Measurements from ENCODE around the gene MCTP1.

- TF ChIP-seq POLR2AphosphoS5 (IDR thresholded peaks at IDR 0.05; ENCODE audit: low read depth, low read length) = no peak
- no peak for TF ChIP-seq POLR2A (IDR thresholded peaks at IDR 0.05; ENCODE audit: low read depth, low read length)
- TF ChIP-seq TAF1 (IDR thresholded peaks at IDR 0.05; ENCODE audit: borderline replicate concordance, low read depth, low read length) = no peak
These were observed 136.4 kb downstream of the MCTP1 start for GRCh38 chr5:95148453-95148852.
